ENCODE results near the gene EDIL3. TPM values are rescaled to one million over a fixed set of nuclear protein-coding genes. Genes with fewer than 3 reads are reported as not detected.

The EDIL3 gene
- total and polyA plus RNA-seq, 10 of the 15 experiments (the other 5 are each of a cell fraction or from before 2014, with no cell fraction given) = 0.01 to 0.62 (median 0.20) TPM

GRCh38 chr5:83925955-83926337 lies 458.7 kb downstream of the EDIL3 start:
- ChIA-PET CTCF (interaction anchor here (0.9 to 5.0 kb wide), 7 partner anchors 10 to 329 kb away, joined by 3 to 42 read pairs (median 14); no protein-coding TSS in a partner anchor), RAD21 (ENCODE audit: unreplicated experiment) (interaction anchor here (0.7 kb wide), 1 partner anchor 11 kb away, joined by 4 read pairs; no protein-coding TSS in a partner anchor), POLR2A (no interaction called here), SMC1A (ENCODE audit: uncharacterized antibody, unreplicated experiment) (interaction anchor here (0.8 to 4.6 kb wide), 6 partner anchors 10 to 214 kb away, joined by 3 to 17 read pairs (median 8); no protein-coding TSS in a partner anchor)
- Histone ChIP-seq H3K4me2 (ENCODE audit: control insufficient read depth, insufficient read depth) (no peak overlapping the region), H3K4me1 (ENCODE audit: control insufficient read depth, insufficient read depth, low read length) (no peaks in the 10 kb centered on the region), H3K79me2 (ENCODE audit: control insufficient read depth, insufficient read depth, low read length) (no peaks in the 10 kb centered on the region), H4K20me1 (ENCODE audit: control insufficient read depth, insufficient read depth) (no peaks in the 10 kb centered on the region), H2AFZ (ENCODE audit: control insufficient read depth, low read depth, low read length) (no peak overlapping the region), H3K27ac (ENCODE audit: control insufficient read depth, insufficient read depth) (no peak overlapping the region), H3K4me3 (no peak overlapping the region), H3K36me3 (ENCODE audit: control insufficient read depth in 2 of 2, insufficient read depth in 2 of 2, low read length in 1 of 2) (no peaks in the 10 kb centered on the region), H3K9ac (ENCODE audit: control insufficient read depth, insufficient read depth, low read length) (no peak overlapping the region), H3K9me3 (replicated peaks; ENCODE audit: control insufficient read depth, insufficient read depth, low read length) (no peaks in the 10 kb centered on the region), H3K27me3 (replicated peaks in 1 of 2; ENCODE audit: control insufficient read depth in 2 of 2, insufficient read depth in 2 of 2, low read length in 1 of 2) (peaks cover 0 to 4% of the 10 kb centered on the region in 2 experiments; a peak in 1 of 4 replicates)
- ATAC-seq (no peak), DNase-seq (ENCODE audit: low read depth, low spot score) (no peak), FAIRE-seq (no peak)
- no peak for TF ChIP-seq MEF2B (IDR thresholded peaks at IDR 0.05; ENCODE audit: partially characterized antibody, poor library complexity, severe bottlenecking)
- TF ChIP-seq NBN (IDR thresholded peaks at IDR 0.05) = no peak
- no peak for TF ChIP-seq SP1 (IDR thresholded peaks at IDR 0.05; ENCODE audit: low read depth, low read length)
- TF ChIP-seq CHD4 (IDR thresholded peaks at IDR 0.05) = no peak
- no peak for TF ChIP-seq USF1 (IDR thresholded peaks at IDR 0.05; ENCODE audit: borderline replicate concordance, extremely low read length, insufficient read depth, low read depth, low read length)
- TF ChIP-seq RUNX3 (IDR thresholded peaks at IDR 0.05; ENCODE audit: low read length) = no peak
- TF ChIP-seq KDM1A (IDR thresholded peaks at IDR 0.05; ENCODE audit: borderline replicate concordance) = no peak
- no peak for TF ChIP-seq IKZF2 (IDR thresholded peaks at IDR 0.05)
- no peak for TF ChIP-seq RAD21 (IDR thresholded peaks at IDR 0.05; ENCODE audit: insufficient read depth, low read depth, low read length)
- TF ChIP-seq ATF3 (IDR thresholded peaks at IDR 0.05; ENCODE audit: borderline replicate concordance, extremely low read depth, low read depth, low read length) = no peak
- TF ChIP-seq HDAC2 (IDR thresholded peaks at IDR 0.05) = no peak
- TF ChIP-seq ATF7 (IDR thresholded peaks at IDR 0.05; ENCODE audit: low read depth) = no peak
- no peak for TF ChIP-seq WRNIP1 (IDR thresholded peaks at IDR 0.05; ENCODE audit: borderline replicate concordance, low read depth, low read length)
- TF ChIP-seq FOXM1 (IDR thresholded peaks at IDR 0.05; ENCODE audit: low read depth, low read length) = no peak
- TF ChIP-seq SMC3 (IDR thresholded peaks at IDR 0.05; ENCODE audit: borderline replicate concordance, low read length) = no peak
- no peak for TF ChIP-seq ETV6 (conservative IDR thresholded peaks at IDR 0.05 in 1 of 2, IDR thresholded peaks at IDR 0.05 in 1 of 2; ENCODE audit: borderline replicate concordance in 1 of 2, low read depth in 1 of 2)
- 12% methylated on average over 3 of the region's 3 CpGs for WGBS (ENCODE audit: insufficient coverage, insufficient replicate concordance, low lambda C conversion rate, missing lambda C conversion rate)
- intact Hi-C loops (cut with micrococcal nuclease; ENCODE audit: unreplicated experiment) = loop anchor here (2.0 to 5.0 kb wide), 3 partner anchors 207 to 1121 kb away; no protein-coding TSS in a partner anchor
- BruUV-seq (replicated peaks) = no TSS peak
- in situ Hi-C loops (cut with MboI) = no loop called here
